Measurements from ENCODE around the gene TGM1. TPM values are rescaled to one million over a fixed set of nuclear protein-coding genes. Genes with fewer than 3 reads are reported as not detected.

The TGM1 gene
- total RNA-seq = 4.2 TPM

GRCh38 chr14:24262821-24263733 is at the start of gene TGM1:
TSS of gene TGM1 (minus strand) at chr14:24263177. CDS start at chr14:24262352, 825 bp downstream.
- Histone ChIP-seq H3K4me1 (ENCODE audit: insufficient read depth, low read length) (no peaks in the 10 kb centered on the region), H3K27me3 (ENCODE audit: insufficient read depth, low read length) (no peaks in the 10 kb centered on the region), H3K9me3 (ENCODE audit: low read depth, low read length) (no peaks in the 10 kb centered on the region), H3K4me3 (ENCODE audit: low read length) (no peak within 1 kb of the TSS)

DNA sequence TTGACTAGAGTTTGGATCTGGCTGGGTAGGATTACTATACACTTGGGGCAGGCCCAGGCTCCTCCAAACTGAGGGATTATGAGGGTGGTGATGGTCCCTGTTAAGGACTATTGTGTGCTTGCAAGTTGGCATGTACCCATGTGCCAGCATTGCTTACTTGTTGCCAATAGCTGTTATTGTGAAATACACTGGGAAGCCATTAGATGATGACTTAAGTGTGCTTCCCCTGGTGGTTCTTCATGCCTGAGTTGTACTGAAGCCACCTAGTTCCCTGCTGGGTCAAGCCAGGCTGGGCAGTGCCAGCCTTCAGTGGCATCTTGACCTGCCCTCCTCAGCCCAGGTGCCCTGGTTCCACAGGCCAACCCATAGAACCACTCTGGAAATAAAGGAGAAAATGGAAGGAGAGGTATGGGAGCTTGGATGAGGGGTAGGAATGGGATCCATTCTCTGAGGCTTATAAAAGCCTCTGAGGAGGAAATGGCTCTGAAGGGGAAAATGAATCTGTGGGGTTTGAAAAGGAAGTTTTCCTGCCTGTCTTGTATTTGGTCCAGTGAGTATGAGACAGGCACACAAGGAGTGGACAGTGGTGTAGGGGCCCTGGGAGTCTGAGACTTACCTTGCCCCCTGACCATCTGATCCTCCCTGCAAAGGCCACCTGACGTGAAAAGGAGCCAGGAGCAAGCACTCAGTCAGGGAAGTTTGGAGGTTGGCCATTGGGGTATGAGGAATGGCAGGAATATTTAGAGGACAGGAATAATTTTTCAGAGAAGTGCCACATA is 49.0 kb upstream of the TGM1 start:
- H3K27me3 ChIP-seq (ENCODE audit: insufficient read depth, low read length) = no peaks in the 10 kb centered on the region
- peak overlapping the region; percentile 47 for H3K4me3 ChIP-seq (ENCODE audit: low read length)
- peaks cover 95% of the 10 kb centered on the region for H3K4me1 ChIP-seq (ENCODE audit: insufficient read depth, low read length)
- no peaks in the 10 kb centered on the region for H3K9me3 ChIP-seq (ENCODE audit: low read depth, low read length)

GRCh38 chr14:24310646-24311604 is 47.9 kb upstream of the TGM1 start, which contains the start of gene LTB4R:
TSS of gene LTB4R (plus strand) at chr14:24311502. CDS start at chr14:24315652, 4,150 bp downstream.
- H3K4me3 ChIP-seq (ENCODE audit: low read length) = peak within 1 kb of the TSS; percentile 47
- H3K4me1 ChIP-seq (ENCODE audit: insufficient read depth, low read length) = peaks cover 84% of the 10 kb centered on the region
- no peaks in the 10 kb centered on the region for H3K27me3 ChIP-seq (ENCODE audit: insufficient read depth, low read length)
- H3K9me3 ChIP-seq (ENCODE audit: low read depth, low read length) = no peaks in the 10 kb centered on the region

DNA sequence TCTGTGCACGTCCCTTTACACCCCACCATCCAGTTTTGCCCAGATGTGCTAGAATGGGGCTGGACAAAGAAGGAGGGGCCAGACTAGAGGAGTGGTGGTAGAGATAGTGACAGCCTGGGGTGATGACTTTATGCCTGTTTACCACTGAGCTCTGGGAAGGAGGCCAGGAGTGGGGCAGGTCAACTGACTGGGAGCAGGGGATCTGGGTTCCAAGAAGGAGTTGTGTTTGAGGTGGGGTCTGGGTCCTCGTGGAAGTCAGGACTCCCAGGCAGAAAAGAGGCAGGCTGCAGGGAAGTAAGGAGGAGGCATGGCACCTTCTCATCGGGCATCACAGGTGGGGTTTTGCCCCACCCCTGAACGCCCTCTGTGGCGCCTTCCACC is 47.3 kb upstream of the TGM1 start:
- H3K4me3 ChIP-seq (ENCODE audit: low read length) = peak overlapping the region; percentile 47
- no peaks in the 10 kb centered on the region for H3K9me3 ChIP-seq (ENCODE audit: low read depth, low read length)
- peaks cover 77% of the 10 kb centered on the region for H3K4me1 ChIP-seq (ENCODE audit: insufficient read depth, low read length)
- H3K27me3 ChIP-seq (ENCODE audit: insufficient read depth, low read length) = no peaks in the 10 kb centered on the region

- H3K27me3 ChIP-seq (ENCODE audit: insufficient read depth, low read length) = no peaks in the 10 kb centered on the region
- peak within 1 kb of the TSS; percentile 47 for H3K4me3 ChIP-seq (ENCODE audit: low read length)
- peaks cover 72% of the 10 kb centered on the region for H3K4me1 ChIP-seq (ENCODE audit: insufficient read depth, low read length)
- H3K9me3 ChIP-seq (ENCODE audit: low read depth, low read length) = no peaks in the 10 kb centered on the region
These were observed 46.7 kb upstream of the TGM1 start, which contains the start of gene LTB4R2 for GRCh38 chr14:24309538-24310264. TSS of gene LTB4R2 (plus strand) at chr14:24310140. CDS start at chr14:24310665, 525 bp downstream.

DNA sequence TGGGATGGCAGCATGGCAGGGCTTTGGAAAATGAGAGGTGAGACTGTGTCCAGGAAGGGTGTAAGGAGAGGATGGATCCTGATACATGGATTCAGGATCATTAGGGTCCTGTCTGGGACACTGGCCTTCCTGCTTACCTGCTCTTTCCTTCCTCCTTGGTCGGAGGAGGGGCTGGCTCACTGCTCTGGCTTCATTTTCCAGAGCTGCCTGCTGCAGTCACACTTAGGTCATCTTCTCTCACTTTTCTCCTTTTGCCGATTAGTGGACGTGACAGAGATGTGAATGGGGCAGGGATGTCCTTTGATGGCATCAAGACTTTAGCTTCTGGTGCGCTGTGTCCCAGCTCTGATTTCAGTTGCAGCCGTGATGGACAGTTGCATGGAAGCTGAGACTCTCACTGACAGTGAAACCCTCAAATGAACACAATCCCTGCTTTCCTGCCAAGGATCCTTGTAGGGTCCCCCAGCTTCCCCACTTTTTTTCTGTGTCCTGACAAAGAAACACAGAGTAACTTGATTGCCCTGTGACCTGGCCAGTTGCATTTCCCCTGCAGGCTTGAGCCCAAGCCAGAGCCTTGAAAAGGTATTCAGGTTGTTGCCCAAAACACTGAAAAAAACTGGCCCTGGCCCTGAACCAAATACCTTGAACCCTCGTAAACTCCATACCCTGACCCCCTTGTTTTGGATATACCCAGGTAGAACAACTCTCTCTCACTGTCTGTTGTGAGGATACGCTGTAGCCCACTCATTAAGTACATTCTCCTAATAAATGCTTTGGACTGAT is 45.6 kb upstream of the TGM1 start:
- peaks cover 60% of the 10 kb centered on the region for H3K4me1 ChIP-seq (ENCODE audit: insufficient read depth, low read length)
- H3K27me3 ChIP-seq (ENCODE audit: insufficient read depth, low read length) = no peaks in the 10 kb centered on the region
- H3K4me3 ChIP-seq (ENCODE audit: low read length) = no peak overlapping the region
- no peaks in the 10 kb centered on the region for H3K9me3 ChIP-seq (ENCODE audit: low read depth, low read length)

GRCh38 chr14:24307575-24308341 is 44.8 kb upstream of the TGM1 start, which contains the start of gene CIDEB:
TSS of gene CIDEB (minus strand) at chr14:24307977. CDS start at chr14:24307858, 119 bp downstream.
- no peak within 1 kb of the TSS for H3K4me3 ChIP-seq (ENCODE audit: low read length)
- H3K4me1 ChIP-seq (ENCODE audit: insufficient read depth, low read length) = peaks cover 52% of the 10 kb centered on the region

DNA sequence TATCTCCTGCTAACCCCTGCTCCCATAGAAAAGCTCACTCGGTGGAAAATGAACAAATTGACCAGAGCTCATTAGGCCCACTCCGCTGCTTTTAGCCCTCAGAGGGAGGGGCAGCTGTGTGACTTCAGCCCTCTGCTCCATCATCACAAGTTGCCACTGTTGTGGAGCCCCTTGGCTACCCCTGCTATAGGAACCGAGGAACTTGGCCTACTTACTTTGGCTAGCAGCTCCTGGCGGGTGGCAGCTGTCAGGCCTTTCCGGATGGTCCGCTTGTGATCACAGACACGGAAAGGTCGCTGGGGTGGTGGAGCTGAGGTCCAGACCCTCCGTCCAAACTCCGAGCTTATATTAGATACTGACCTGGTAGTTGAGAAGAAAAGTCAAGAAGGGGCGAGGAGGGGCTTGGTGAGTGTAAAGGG is 44.2 kb upstream of the TGM1 start:
- Histone ChIP-seq H3K4me1 (ENCODE audit: insufficient read depth, low read length) (peaks cover 46% of the 10 kb centered on the region), H3K4me3 (ENCODE audit: low read length) (no peak overlapping the region), H3K9me3 (ENCODE audit: low read depth, low read length) (no peaks in the 10 kb centered on the region), H3K27me3 (ENCODE audit: insufficient read depth, low read length) (no peaks in the 10 kb centered on the region)

More at GRCh38 chr14:24307575-24308341, 44.8 kb upstream of the TGM1 start, which contains the start of gene CIDEB:
- H3K27me3 ChIP-seq (ENCODE audit: insufficient read depth, low read length) = no peaks in the 10 kb centered on the region
- H3K9me3 ChIP-seq (ENCODE audit: low read depth, low read length) = no peaks in the 10 kb centered on the region

DNA sequence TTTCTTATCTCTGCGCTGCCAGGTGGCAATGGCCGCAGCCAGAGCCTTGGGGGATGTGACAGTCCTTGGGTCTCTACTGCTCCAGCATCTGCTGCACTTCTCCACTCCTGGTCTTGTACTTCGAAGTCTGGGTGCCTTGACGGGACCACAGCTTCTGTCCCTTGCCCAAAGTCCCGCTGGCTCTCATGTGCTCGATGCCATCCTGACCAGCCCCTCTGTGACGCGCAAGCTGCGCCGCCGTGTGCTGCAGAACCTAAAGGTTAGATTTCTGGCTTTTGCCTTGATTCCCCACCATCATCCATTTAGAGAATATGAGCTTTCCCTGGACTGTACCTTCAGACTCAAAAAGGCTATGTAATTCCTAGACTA is 41.0 kb upstream of the TGM1 start:
- Histone ChIP-seq H3K4me1 (ENCODE audit: insufficient read depth, low read length) (peaks cover 36% of the 10 kb centered on the region), H3K9me3 (ENCODE audit: low read depth, low read length) (no peaks in the 10 kb centered on the region), H3K4me3 (ENCODE audit: low read length) (no peak overlapping the region), H3K27me3 (ENCODE audit: insufficient read depth, low read length) (no peaks in the 10 kb centered on the region)

DNA sequence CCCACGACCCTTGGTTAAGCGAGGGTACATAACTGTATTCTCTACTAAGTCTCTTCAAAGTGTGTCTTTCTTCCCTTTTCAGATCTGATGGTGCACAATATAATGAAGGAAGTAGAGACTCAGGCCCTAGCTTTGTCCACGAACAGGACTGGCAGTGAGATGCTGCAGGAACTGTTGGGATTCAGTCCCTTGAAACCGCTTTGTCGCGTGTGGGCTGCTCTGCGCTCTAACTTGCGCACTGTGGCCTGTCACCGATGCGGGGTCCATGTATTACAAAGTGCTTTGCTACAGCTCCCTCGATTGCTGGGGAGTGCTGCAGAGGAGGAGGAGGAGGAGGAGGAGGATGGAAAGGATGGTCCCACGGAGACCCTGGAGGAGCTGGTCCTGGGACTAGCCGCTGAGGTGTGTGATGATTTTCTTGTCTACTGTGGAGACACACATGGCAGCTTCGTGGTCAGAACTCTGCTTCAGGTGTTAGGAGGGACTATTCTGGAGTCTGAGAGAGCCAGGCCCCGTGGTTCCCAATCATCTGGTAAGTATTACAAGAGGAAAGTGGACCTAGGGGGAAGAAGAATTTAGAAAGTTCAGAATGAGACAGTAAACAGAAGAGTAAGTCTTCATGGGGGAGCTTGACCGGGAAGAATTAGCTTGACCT is 37.5 kb upstream of the TGM1 start:
- Histone ChIP-seq H3K4me1 (ENCODE audit: insufficient read depth, low read length) (peaks cover 45% of the 10 kb centered on the region), H3K27me3 (ENCODE audit: insufficient read depth, low read length) (no peaks in the 10 kb centered on the region), H3K9me3 (ENCODE audit: low read depth, low read length) (no peaks in the 10 kb centered on the region), H3K4me3 (ENCODE audit: low read length) (peak overlapping the region; percentile 68)

DNA sequence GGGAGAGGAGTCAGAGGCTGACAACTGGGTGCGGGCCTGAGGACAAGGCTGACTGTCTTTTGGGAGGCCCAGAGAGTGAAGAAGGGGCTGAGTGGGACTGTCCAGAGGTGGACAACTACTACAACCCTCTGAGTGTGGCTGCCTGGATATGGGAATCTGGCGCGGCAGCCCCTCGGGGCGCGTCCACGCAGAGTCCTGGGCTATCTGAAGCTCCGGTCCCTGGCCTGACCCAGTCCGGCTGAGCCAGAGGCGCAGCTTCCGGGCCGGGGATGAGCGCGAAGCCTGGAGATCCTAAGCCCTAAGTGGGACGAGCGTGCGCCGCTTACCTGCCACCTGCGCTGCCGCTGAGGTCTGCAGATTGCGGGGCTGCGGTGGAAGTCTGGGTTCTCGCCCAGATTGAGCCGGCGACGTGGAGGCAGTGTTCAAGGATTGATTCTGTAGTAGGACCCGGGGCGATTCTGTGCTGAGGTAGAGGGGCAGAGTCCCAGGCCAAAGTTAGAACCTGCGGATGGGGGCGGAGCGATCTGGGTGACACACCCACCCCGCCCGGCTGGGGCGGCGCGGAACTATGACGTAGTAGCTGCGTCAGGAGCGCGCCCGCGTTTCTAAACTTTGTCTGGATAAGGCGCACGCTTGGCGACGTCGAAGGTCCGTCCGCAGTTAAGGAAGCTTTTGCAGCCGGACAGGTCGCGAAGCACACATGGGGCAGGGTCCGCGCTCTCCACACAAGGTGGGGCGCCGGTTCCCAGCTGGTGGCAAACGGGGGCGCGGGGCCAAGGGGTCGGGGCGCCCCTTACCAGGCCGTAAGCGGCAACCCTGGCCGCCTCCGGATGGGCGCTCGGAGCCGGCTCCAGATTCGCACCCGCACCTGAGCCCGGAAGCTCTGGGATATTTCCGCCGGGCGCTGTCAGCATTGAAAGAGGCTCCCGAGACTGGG is 36.5 kb upstream of the TGM1 start, which contains the start of the genes DHRS1 and NOP9:
TSS of gene DHRS1 (minus strand) at position 526 of the 937 bp plus-strand sequence. CDS start 674 bp downstream, outside the sequence.
TSS of gene NOP9 (plus strand) at position 596 of the 937 bp plus-strand sequence. CDS start at position 701, 105 bp downstream.
- Histone ChIP-seq H3K9me3 (ENCODE audit: low read depth, low read length) (no peaks in the 10 kb centered on the region), H3K4me1 (ENCODE audit: insufficient read depth, low read length) (peaks cover 45% of the 10 kb centered on the region), H3K27me3 (ENCODE audit: insufficient read depth, low read length) (no peaks in the 10 kb centered on the region), H3K4me3 (ENCODE audit: low read length) (peak within 1 kb of the TSS; percentile 68)

Measured in mononuclear cell (primary cell).